Measurements from ENCODE around the gene UBE2I.
"Not testable (repeated sequence)": the region's sequence is repeated elsewhere in the genome, so short reads cannot be mapped to it uniquely, and the experiment has no call there.

Gene UBE2I

GRCh38 chr16:1308977-1309885 lies at the start of gene UBE2I:
Gene UBE2I, plus strand, starts transcription at chr16:1309636. Its CDS starts 4,395 bp downstream, at chr16:1314031.
- peak; percentile 94 for DNase-seq (ENCODE audit: low spot score)

- DNase-seq (ENCODE audit: low spot score) = no peak
These were observed 49.7 kb upstream of the UBE2I start for GRCh38 chr16:1259760-1260068.

- no peak for DNase-seq (ENCODE audit: low spot score)
These were observed 49.2 kb upstream of the UBE2I start for GRCh38 chr16:1260101-1260680.

GRCh38 chr16:1261131-1261892 lies 48.1 kb upstream of the UBE2I start:
- no peak for DNase-seq (ENCODE audit: low spot score)

- no peak for DNase-seq (ENCODE audit: low spot score)
These were observed 47.1 kb upstream of the UBE2I start for GRCh38 chr16:1262210-1262845.

DNA sequence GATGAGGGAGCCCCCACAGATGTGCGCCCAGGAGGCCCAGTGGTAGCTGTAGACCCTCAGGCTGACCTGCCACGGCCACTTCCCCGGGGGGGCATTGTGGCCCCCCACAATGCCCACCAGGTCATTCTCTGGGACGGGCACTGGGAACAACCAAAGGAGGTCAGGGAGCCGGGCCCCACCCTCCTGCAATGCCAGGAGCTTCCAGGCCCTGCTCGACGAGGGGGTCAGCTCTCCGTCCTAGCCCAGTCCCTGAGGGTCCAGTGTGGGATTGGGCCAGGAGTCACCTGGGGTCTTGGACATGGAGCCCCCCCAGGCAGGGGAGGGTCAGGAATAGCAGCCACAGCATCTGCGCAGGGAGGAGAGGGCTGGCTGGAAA lies 46.6 kb upstream of the UBE2I start:
- no peak for DNase-seq (ENCODE audit: low spot score)

- DNase-seq (ENCODE audit: low spot score) = no peak
These were observed 45.7 kb upstream of the UBE2I start for GRCh38 chr16:1263591-1264344.

GRCh38 chr16:1264345-1265089 lies 44.9 kb upstream of the UBE2I start:
- no peak for DNase-seq (ENCODE audit: low spot score)

- DNase-seq (ENCODE audit: low spot score) = no peak
These were observed 44.3 kb upstream of the UBE2I start for GRCh38 chr16:1265090-1265630.

DNA sequence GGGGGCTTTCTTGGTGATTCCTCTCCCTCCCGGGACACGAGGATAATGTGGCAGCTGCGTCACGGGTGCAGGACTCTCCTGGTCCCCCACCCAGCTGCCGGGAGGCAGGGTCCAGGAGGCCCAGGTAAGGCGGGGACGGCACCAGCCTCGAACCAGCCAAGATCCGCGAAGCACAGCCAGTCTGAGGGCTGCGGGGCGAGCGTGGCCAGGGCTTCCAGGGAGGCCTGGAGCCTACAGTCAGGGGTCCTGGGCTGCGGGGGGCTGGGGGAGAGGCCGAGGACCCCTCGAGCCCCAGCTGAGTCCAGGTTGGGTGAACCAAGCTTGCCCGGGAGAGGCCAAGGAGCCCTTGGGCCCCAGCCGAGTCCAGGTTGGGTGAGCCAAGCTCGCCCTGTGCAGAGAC lies 43.6 kb upstream of the UBE2I start:
- no peak for DNase-seq (ENCODE audit: low spot score)

- DNase-seq (ENCODE audit: low spot score) = not testable (repeated sequence)
These were observed 40.0 kb upstream of the UBE2I start for GRCh38 chr16:1269418-1269817.

GRCh38 chr16:1271380-1271723 lies 38.1 kb upstream of the UBE2I start:
- no peak for DNase-seq (ENCODE audit: low spot score)

GRCh38 chr16:1271724-1272413 lies 37.6 kb upstream of the UBE2I start:
- not testable (repeated sequence) for DNase-seq (ENCODE audit: low spot score)

DNA sequence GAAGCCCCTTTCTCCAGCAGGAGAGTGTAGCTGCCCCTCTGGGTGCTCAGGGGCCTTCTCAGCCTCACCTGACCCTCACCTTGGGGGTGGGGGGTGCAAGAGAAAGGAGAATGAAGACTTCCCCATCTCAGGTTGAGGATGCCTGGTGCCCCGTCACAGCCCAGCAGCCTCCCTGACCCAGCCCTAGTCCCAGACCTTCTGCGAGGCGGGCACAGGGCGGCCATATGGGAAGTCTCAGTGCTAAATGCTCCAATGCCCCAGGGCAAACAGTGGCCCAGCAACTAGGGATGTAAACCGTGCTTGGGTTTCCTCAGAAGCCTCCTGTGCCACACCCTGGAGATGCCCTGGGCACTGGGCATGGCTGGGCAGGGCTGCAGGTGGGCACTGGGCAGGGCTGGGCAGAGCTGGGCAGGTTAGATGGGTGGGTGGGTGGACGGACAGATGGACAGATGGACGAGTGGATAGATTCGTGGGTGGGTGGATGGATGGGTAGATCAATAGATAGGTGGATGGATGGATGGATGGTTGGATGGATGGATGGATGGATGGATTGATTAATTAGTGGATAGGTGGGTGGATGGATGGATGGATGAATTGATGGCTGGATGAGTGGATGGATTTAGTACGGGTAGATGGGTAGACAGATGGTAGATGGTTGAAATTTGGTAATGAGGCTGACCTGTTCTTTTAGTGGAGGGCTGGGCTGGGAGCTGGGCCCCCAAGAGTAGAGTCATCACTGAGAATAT lies 36.8 kb upstream of the UBE2I start:
- DNase-seq (ENCODE audit: low spot score) = no peak

DNA sequence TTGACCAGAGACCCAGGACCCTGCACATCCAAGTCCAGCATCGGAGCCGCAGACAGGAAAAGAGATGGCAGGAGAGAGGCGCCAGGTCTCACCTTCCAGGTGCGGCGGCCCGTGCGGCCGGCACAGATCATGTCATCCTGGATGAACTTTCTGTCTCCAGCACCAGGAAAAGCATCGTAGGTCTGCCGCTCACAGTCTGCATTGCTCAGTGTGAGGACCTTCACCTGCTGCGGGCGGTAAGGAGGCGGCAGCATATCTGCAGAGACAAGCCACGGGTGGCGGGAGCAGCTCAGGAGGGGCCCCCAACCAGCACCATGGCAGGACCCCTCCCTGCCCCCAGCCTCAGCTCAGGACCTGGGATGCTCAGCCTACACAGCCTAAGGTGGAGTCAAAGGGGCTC lies 35.6 kb upstream of the UBE2I start:
- no peak for DNase-seq (ENCODE audit: low spot score)

DNA sequence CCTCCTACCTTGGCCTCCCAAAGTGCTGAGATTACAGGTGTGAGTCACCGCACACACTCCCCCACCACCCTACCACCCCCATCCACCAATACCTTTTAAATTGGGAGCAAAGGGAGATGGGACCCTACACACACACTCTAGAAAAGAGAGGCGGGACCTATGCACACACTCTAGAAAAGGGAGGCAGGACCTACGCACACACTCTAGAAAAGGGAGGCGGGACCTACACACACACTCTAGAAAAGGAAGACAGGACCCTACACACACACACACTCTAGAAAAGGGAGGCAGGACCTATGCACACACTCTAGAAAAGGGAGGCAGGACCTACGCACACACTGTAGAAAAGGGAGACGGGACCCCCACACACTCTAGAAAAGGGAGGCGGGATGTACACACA lies 34.7 kb upstream of the UBE2I start:
- DNase-seq (ENCODE audit: low spot score) = no peak

- DNase-seq (ENCODE audit: low spot score) = no peak
These were observed 33.5 kb upstream of the UBE2I start for GRCh38 chr16:1275791-1276579.

- no peak for DNase-seq (ENCODE audit: low spot score)
These were observed 32.9 kb upstream of the UBE2I start for GRCh38 chr16:1276580-1276878.

- no peak for DNase-seq (ENCODE audit: low spot score)
These were observed 32.3 kb upstream of the UBE2I start for GRCh38 chr16:1277151-1277598.
